PFSK-1 (cell line): Measurements from ENCODE around the gene GJD4.

Experiments used
- POLR2AphosphoS5 ChIP-seq: IDR thresholded peaks from 2 replicates; pipeline ENCODE4 v1.6.1; 2012; ENCODE audit warnings: low read depth, mild to moderate bottlenecking, control low read depth, low read length, moderate library complexity
- REST ChIP-seq, 2 experiments: IDR thresholded peaks; 2 replicates each; pipeline versions ENCODE4 v1.6.1 to v1.8.0; 2011 to 2012; ENCODE audit warnings: low read depth in 2 of 2, low read length in 2 of 2, control low read depth in 1 of 2, inconsistent platforms in 1 of 2, mild to moderate bottlenecking in 1 of 2, moderate library complexity in 1 of 2; ENCODE audit not compliant: insufficient read depth in 1 of 2
- SIN3A ChIP-seq: IDR thresholded peaks from 2 replicates; pipeline ENCODE4 v1.6.1; 2012; ENCODE audit warnings: mild to moderate bottlenecking, low read length, moderate library complexity, borderline replicate concordance; ENCODE audit not compliant: insufficient read depth
- TAF1 ChIP-seq: IDR thresholded peaks from 2 replicates; pipeline ENCODE4 v1.6.1; 2012; ENCODE audit warnings: low read length, control low read depth, borderline replicate concordance; ENCODE audit not compliant: insufficient read depth

- TF ChIP-seq POLR2AphosphoS5: no peak
- TF ChIP-seq SIN3A: no peak
- no peak for TF ChIP-seq REST (IDR thresholded peaks at IDR 0.05; ENCODE audit: insufficient read depth in 1 of 2, low read depth in 2 of 2, low read length in 2 of 2)
- no peak for TF ChIP-seq TAF1
Measured at GRCh38 chr10:35572583-35572982, 32.6 kb upstream of the GJD4 start.
